SK-N-SH treated with all-trans-retinoic acid at 6 μM for 48 hours (cell line): ENCODE measurements around the gene GRIA3.

ENCODE experiments used
- ATAC-seq: fragments of 200-7000 bp; cut with Tn5 transposase; 3 replicates; pipeline ENCODE4 v1.9.1; 2020; ENCODE audit warnings: mild to moderate bottlenecking, moderate library complexity
- ARNTL ChIP-seq: fragments of 450-650 bp; formaldehyde crosslinking; IDR thresholded peaks from 2 replicates; pipeline ENCODE4 v1.5.0; 2020; ENCODE audit warnings: low read depth, mild to moderate bottlenecking, moderate library complexity, borderline replicate concordance
- BACH2 ChIP-seq: fragments of 250-450 bp; sonication (Bioruptor Pico); IDR thresholded peaks from 2 replicates; pipeline ENCODE4 v1.9.0; 2021; ENCODE audit warnings: mild to moderate bottlenecking, borderline replicate concordance
- CREB5 ChIP-seq: fragments of 250-450 bp; sonication (Bioruptor Pico); IDR thresholded peaks from 2 replicates; pipeline ENCODE4 v1.5.1; 2020; ENCODE audit warnings: low read depth, mild to moderate bottlenecking, moderate library complexity
- CSDC2 ChIP-seq: fragments of 250-450 bp; sonication (Bioruptor Pico); IDR thresholded peaks from 2 replicates; pipeline ENCODE4 v1.5.0; 2020; ENCODE audit warnings: mild to moderate bottlenecking, moderate library complexity
- CSRNP3 ChIP-seq: fragments of 250-450 bp; sonication (Bioruptor Pico); IDR thresholded peaks from 2 replicates; pipeline ENCODE4 v1.5.1; 2021; ENCODE audit warnings: mild to moderate bottlenecking, moderate library complexity
- ESRRG ChIP-seq: fragments of 250-450 bp; sonication (Bioruptor Pico); IDR thresholded peaks from 2 replicates; pipeline ENCODE4 v1.6.1; 2021; ENCODE audit warnings: mild to moderate bottlenecking
- GLIS3 ChIP-seq: fragments of 250-450 bp; sonication (Bioruptor Pico); IDR thresholded peaks from 2 replicates; pipeline ENCODE4 v1.5.0; 2020; ENCODE audit warnings: mild to moderate bottlenecking, moderate library complexity
- ISL1 ChIP-seq: fragments of 250-450 bp; sonication (Bioruptor Pico); IDR thresholded peaks from 2 replicates; pipeline ENCODE4 v2.1.2; 2022; ENCODE audit warnings: mild to moderate bottlenecking, moderate library complexity
- OSR1 ChIP-seq: fragments of 250-450 bp; sonication (Bioruptor Pico); IDR thresholded peaks from 2 replicates; pipeline ENCODE4 v1.8.0; 2022; ENCODE audit warnings: moderate library complexity, mild to moderate bottlenecking, inconsistent platforms
- PATZ1 ChIP-seq: fragments of 250-450 bp; sonication (Bioruptor Pico); IDR thresholded peaks from 2 replicates; pipeline ENCODE4 v1.8.0; 2020; ENCODE audit warnings: mild to moderate bottlenecking, moderate library complexity, borderline replicate concordance
- POU6F1 ChIP-seq: fragments of 250-450 bp; sonication (Bioruptor Pico); IDR thresholded peaks from 2 replicates; pipeline ENCODE4 v1.8.0; 2021; ENCODE audit warnings: low read depth, mild to moderate bottlenecking, moderate library complexity, borderline replicate concordance
- PPARA ChIP-seq: fragments of 250-450 bp; sonication (Bioruptor Pico); IDR thresholded peaks from 2 replicates; pipeline ENCODE4 v1.5.0; 2020; ENCODE audit warnings: mild to moderate bottlenecking, borderline replicate concordance
- RARB ChIP-seq: fragments of 250-450 bp; sonication (Bioruptor Pico); IDR thresholded peaks from 2 replicates; pipeline ENCODE4 v1.8.0; 2021; ENCODE audit warnings: mild to moderate bottlenecking, moderate library complexity
- SNAI2 ChIP-seq: fragments of 250-450 bp; sonication (Bioruptor Pico); IDR thresholded peaks from 2 replicates; pipeline ENCODE4 v1.5.0; 2020; ENCODE audit warnings: mild to moderate bottlenecking, moderate library complexity
- TCF4 ChIP-seq: fragments of 250-450 bp; sonication (Bioruptor Pico); IDR thresholded peaks from 2 replicates; pipeline ENCODE4 v1.8.0; 2021; ENCODE audit warnings: mild to moderate bottlenecking, moderate library complexity, borderline replicate concordance
- TOX ChIP-seq: fragments of 250-450 bp; sonication (Bioruptor Pico); IDR thresholded peaks from 2 replicates; pipeline ENCODE4 v1.8.0; 2021; ENCODE audit warnings: mild to moderate bottlenecking, moderate library complexity, borderline replicate concordance
- TSHZ2 ChIP-seq: fragments of 250-450 bp; sonication (Bioruptor Pico); IDR thresholded peaks from 2 replicates; pipeline ENCODE4 v1.5.0; 2020; ENCODE audit warnings: mild to moderate bottlenecking, moderate library complexity
- ZC3H10 ChIP-seq: fragments of 250-450 bp; sonication (Bioruptor Pico); IDR thresholded peaks from 2 replicates; pipeline ENCODE4 v1.5.1; 2021; ENCODE audit warnings: mild to moderate bottlenecking, moderate library complexity
- ZFP3 ChIP-seq: fragments of 250-450 bp; sonication (Bioruptor Pico); IDR thresholded peaks from 2 replicates; pipeline ENCODE4 v1.5.0; 2020; ENCODE audit warnings: mild to moderate bottlenecking, moderate library complexity
- ZFP30 ChIP-seq: fragments of 450-650 bp; formaldehyde crosslinking; IDR thresholded peaks from 2 replicates; pipeline ENCODE4 v1.5.0; 2022; ENCODE audit warnings: mild to moderate bottlenecking, moderate library complexity
- ZNF565 ChIP-seq: fragments of 450-650 bp; formaldehyde crosslinking; conservative IDR thresholded peaks from 2 replicates; pipeline ENCODE4 v1.5.0; 2020; ENCODE audit warnings: low read depth, mild to moderate bottlenecking, moderate library complexity
- ZNF70 ChIP-seq: fragments of 450-650 bp; formaldehyde crosslinking; IDR thresholded peaks from 2 replicates; pipeline ENCODE4 v1.5.0; 2020; ENCODE audit warnings: mild to moderate bottlenecking, moderate library complexity
- ZNF8 ChIP-seq: fragments of 450-650 bp; formaldehyde crosslinking; IDR thresholded peaks from 2 replicates; pipeline ENCODE4 v1.5.0; 2020; ENCODE audit warnings: mild to moderate bottlenecking, moderate library complexity

GRIA3 gene

GRCh38 chrX:123348468-123348867 lies 164.4 kb downstream of the GRIA3 start:
- TF ChIP-seq POU6F1 (no peak), CREB5 (CRISPR knock-in tag) (no peak), ARNTL (no peak), RARB (CRISPR knock-in tag) (no peak), ZNF8 (CRISPR knock-in tag) (no peak), BACH2 (CRISPR knock-in tag) (no peak), ISL1 (CRISPR knock-in tag) (no peak), CSRNP3 (CRISPR knock-in tag) (no peak), OSR1 (CRISPR knock-in tag) (no peak), ZNF70 (CRISPR knock-in tag) (no peak), SNAI2 (CRISPR knock-in tag) (no peak), CSDC2 (CRISPR knock-in tag) (no peak), ZNF565 (CRISPR knock-in tag) (no peak), ESRRG (CRISPR knock-in tag) (no peak), PATZ1 (no peak), ZFP3 (CRISPR knock-in tag) (no peak), GLIS3 (CRISPR knock-in tag) (no peak), ZFP30 (CRISPR knock-in tag) (no peak), TCF4 (CRISPR knock-in tag) (no peak)
- no peak for ATAC-seq

GRCh38 chrX:123350226-123350625 lies 166.1 kb downstream of the GRIA3 start:
- TF ChIP-seq TCF4 (CRISPR knock-in tag): no peak
- TF ChIP-seq OSR1 (CRISPR knock-in tag): no peak
- no peak for ATAC-seq

- no peak for ATAC-seq
- TF ChIP-seq ZNF8 (CRISPR knock-in tag) (no peak), ZFP30 (CRISPR knock-in tag) (no peak), GLIS3 (CRISPR knock-in tag) (no peak), ZNF70 (CRISPR knock-in tag) (no peak), PPARA (CRISPR knock-in tag) (no peak), PATZ1 (no peak), ZC3H10 (CRISPR knock-in tag) (no peak), POU6F1 (no peak), RARB (CRISPR knock-in tag) (no peak), ESRRG (CRISPR knock-in tag) (no peak), TSHZ2 (no peak), CSRNP3 (CRISPR knock-in tag) (no peak), ISL1 (CRISPR knock-in tag) (no peak), SNAI2 (CRISPR knock-in tag) (no peak), BACH2 (CRISPR knock-in tag) (no peak), ZFP3 (CRISPR knock-in tag) (no peak), CSDC2 (CRISPR knock-in tag) (no peak), TOX (CRISPR knock-in tag) (no peak)
Measured at GRCh38 chrX:123357941-123358340, 173.9 kb downstream of the GRIA3 start.
